Central memory CD4-positive, alpha-beta T cell (primary cell): Measurements from ENCODE around the gene ING5.
A peak's percentile ranks its signal among the peaks of the same experiment; 100 is the strongest.

Experiments
- DNase-seq: peaks from one replicate; pipeline ENCODE4 v3.0.0; 2022

The ING5 gene

GRCh38 chr2:241672243-241673188 is 29.3 kb upstream of the ING5 start:
- no peak for DNase-seq

GRCh38 chr2:241673189-241673663 is 28.6 kb upstream of the ING5 start:
- DNase-seq: no peak

DNA sequence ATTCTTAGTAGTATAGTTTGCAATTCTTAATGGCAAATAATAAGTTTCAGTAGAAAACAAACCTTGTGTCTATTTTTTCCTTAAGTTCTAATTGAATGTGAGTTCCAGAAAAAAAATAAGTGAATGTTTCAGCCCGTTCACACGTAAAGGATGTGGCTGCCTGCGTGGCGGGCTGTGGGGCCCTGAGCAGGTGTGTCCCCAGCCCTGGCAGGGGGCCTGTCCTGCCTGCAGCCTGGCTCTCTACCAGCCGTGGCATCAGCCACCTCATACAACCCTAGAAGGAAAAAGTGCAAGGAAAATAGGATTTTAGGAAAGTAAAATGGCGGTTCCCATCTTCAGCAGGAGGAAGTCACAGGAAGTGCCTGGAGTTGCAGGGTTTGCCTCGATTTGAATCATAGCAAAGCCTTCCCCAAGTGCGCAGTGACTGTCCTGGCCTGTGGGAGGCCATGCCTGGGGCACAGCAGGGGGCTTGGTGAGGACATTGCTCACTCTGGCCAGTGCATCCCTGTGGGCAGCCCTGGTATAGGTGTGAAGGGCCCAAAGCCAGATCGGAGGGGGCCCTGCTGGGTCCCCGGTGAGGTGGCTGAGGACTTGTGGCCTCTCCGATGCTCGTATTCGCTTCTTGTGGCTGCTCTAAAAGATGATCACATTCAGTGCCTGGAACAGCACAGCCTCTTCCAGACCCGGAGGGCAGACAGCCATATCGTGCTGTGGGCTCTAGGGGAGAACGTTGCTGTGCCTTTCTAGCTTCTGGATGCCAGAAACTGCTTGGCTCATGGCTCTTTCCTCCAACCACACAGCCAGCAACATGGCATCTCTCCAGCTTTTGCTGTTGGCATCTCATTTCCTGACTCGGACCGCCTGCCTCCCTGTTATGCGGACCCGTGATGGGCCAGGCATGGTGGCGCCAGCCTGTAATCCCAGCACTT is 27.8 kb upstream of the ING5 start:
- no peak for DNase-seq

GRCh38 chr2:241675885-241676284 is 26.0 kb upstream of the ING5 start:
- DNase-seq: no peak

- DNase-seq: no peak
Observed at GRCh38 chr2:241676665-241677064, 25.2 kb upstream of the ING5 start.

- no peak for DNase-seq
Observed at GRCh38 chr2:241677392-241677791, 24.4 kb upstream of the ING5 start.

DNA sequence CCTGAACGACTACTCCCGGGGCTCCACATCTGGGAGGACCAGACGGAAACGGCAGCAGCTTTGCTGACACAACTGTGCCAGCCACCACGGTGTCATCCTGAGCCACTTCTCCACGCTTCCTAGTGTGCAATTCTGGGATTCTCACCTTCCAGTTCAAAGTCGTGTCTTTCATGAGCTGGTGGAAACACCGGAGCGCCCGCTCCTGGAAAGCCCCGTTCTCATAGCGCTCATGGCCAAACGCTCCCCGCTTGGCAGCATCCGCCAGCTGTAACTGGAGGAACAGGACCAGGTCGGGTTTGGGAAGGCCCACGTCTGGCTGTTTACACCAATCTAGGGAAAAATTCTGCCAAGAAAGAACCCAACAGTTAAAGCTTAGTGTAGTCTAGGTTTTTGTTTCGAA is 23.5 kb upstream of the ING5 start:
- no peak for DNase-seq

GRCh38 chr2:241678784-241679540 is 22.9 kb upstream of the ING5 start:
- no peak for DNase-seq

DNA sequence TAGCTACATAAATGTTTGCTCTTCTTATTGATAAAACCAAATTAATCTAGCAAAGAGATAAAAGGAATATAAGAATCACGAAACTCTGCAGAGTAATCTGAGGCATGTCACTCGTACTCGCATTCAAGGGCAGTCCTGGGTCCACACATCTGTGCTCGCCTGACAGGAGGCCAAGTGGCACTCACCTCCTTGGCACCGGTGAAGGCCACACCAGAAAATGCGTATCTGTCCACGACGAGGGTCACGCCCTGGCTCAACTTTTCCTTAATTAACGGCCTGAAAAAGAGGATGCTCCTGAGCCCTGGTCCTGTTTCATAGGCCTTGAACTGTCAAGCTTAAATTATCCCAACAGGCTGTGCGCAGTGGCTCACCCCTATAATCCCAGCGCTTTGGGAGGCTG is 21.8 kb upstream of the ING5 start:
- no peak for DNase-seq

- DNase-seq: no peak
Observed at GRCh38 chr2:241680827-241681599, 20.8 kb upstream of the ING5 start.

GRCh38 chr2:241686324-241686649 is 15.6 kb upstream of the ING5 start:
- DNase-seq: no peak

DNA sequence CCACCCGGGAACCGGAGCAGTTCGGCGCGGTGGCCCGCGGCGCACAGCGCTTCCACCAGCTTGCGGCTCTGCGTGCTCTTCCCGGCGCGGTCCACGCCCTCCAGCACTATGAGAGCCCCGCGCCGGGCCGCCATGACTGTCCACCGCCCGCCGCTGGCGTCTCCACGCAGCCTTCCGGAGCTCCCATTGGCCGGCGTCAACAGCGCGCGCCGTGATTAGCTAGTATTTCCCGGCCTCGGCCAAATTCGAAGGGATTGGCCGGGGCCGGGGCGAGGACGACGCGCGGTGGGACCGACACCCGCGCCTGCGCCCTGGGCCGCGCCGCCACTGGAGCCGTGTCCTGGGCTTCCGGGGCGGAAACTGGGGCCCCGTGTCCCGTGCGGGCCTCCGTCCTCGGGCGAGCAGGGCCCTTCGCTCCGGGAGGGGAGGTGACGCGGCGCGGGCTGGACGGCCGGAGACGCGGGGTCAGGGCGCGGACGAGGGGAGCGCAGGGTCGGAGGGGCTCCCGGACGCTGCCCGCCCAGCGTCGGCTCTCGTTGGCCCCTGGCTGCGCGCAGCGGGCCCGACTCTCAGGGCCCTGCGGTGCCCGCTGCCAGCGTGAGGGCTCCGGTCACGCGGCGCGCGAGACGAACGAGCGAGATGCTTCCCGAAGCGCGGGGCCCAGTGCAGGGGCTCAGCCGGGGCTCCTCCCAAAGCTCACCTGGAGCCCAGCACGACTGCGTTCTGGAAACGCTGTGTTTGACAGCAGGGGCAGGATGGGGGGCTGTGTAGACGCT is 15.0 kb upstream of the ING5 start, which contains the start of gene DTYMK:
DTYMK (minus strand) TSS at position 166 of the 776 bp plus-strand sequence; CDS start at position 134, 32 bp downstream.
- peak; percentile 97 for DNase-seq

DNA sequence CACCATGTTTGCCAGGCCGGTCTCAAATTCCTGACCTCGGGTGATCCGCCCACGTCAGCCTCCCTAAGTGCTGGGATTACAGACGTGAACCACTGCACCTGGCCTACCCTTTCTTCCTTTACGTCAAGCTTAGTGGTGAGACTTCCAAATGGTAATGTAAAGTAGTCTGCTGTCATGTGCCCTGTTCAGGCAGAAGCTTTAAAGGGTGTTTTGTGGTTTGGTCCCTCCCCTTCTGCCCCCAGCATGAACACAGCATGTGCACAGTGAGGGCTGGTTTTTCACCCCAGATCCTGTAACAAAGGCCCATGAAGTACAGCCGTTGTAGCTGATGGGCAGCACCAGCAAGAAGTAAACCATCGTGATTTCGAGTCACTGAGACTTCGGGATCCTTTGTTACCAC is 12.5 kb upstream of the ING5 start:
- peak; percentile 75 for DNase-seq

DNA sequence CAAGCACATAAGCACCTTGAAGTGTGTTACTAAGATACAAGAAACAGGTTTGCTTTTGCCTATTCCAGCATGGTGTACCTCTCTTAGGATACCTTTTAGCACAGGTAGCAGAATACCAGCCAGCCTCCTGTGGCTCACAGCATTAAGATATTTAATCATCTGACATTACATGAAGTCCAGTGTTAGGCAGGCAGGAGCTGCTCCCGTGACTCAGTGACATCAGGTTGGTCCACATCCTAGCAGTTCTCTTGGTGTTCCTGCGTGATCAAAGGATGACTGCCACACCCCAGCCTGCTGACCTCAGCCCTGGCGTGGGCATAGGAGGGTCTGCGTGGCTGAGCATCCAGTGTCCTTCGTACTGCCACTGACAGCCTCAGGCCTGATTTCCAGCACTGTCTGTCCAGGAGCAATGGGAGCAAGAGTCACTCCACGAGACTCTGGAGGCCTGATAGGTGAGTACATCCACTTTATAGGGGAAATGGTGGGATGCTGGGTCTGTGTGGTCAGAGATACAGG is 11.6 kb upstream of the ING5 start:
- no peak for DNase-seq

- no peak for DNase-seq
Observed at GRCh38 chr2:241692448-241692847, 9.4 kb upstream of the ING5 start.

DNA sequence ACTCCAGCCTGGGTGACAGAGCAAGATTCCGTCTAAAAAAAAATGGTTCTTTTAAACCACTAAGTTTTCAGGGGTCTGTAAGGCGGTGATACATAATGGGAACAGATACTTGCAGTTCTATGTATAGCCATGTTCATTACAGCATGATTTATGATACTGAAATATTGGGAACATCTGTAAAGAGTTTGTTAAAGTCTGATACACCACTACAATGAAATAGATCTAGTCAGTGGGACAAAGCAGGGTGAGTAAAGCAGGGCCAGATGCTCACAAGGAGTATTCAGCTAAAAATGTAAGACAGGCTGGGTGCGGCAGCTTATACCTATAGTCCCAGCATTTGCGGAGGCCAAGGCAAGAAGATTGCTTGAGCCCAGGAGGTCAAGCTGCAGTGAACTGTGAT is 6.2 kb upstream of the ING5 start:
- no peak for DNase-seq

DNA sequence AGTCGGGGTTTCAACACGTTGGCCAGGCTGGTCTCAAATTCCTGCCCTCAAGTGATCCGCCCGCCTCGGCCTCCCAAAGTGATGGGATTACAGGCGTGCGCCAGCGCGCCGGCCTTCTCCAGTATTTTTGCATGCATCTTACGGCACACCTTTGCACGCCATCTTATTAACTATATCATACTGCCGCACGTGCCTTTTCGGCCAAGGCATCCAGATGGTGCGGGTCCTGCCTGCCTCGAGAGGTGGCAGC is 765 bp upstream of the ING5 start:
- DNase-seq: no peak

- peak; percentile 86 for DNase-seq
Observed at GRCh38 chr2:241702155-241703031, 554 bp downstream of the ING5 start.

- DNase-seq: no peak
Observed at GRCh38 chr2:241703032-241703604, 1.3 kb downstream of the ING5 start.

DNA sequence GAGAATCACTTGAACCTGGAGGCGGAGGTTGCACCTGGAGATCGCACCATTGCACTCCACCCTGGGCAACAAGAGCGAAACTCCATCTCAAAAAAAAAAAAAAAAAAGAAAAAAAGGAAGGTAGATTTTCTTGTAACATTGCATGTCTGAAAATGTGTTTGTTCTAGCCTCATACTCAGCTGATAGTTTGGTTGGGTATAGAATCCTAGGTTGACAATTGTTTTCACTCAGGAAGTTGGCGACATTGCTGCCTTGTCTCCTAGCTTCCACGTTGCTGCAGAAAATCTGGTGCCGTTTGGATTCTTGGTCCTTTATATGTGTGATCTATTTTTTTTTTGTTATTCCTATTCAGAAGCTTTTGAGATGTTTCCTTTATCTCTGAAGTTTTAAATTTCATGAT is 4.7 kb downstream of the ING5 start:
- no peak for DNase-seq
